IMR-90 (cell line): ENCODE results near the gene RNF213. TPM values are rescaled to one million over a fixed set of nuclear protein-coding genes. Genes with fewer than 3 reads are reported as not detected.

Source experiments
- ATAC-seq: fragments of 200-7000 bp; cut with Tn5 transposase; 2 replicates; pipeline ENCODE4 v1.9.1; 2020; ENCODE audit warnings: low read depth, mild to moderate bottlenecking, moderate library complexity
- BruUV-seq: library from RNA; stranded (reverse); fragments of 400-500 nt; replicated peaks from 2 replicates; lab custom pipeline; 2021; lab: Mats Ljungman, UMichigan
- CTCF ChIA-PET: fragments of 300-600 bp; formaldehyde crosslinking; extraction: SDS; loops from one replicate; lab custom pipeline; 2021; ENCODE audit warnings: antibody characterized with exemption; lab: Yijun Ruan, JAX
- POLR2A ChIA-PET: fragments of 300-600 bp; sonication (Branson Sonifier 250); formaldehyde crosslinking; loops from one replicate; lab custom pipeline; 2022; ENCODE audit warnings: antibody characterized with exemption; ENCODE audit not compliant: unreplicated experiment; lab: Charles Lee
- DNase-seq: peaks from one replicate; pipeline ENCODE4 v3.0.0; 2013
- H2AFZ ChIP-seq: replicated peaks from 2 replicates; pipeline ENCODE3; 2013; ENCODE audit warnings: low read length, mild to moderate bottlenecking; ENCODE audit not compliant: poor library complexity
- H2AK5ac ChIP-seq: 2 replicates; pipeline ENCODE4 v1.6.1; 2013; ENCODE audit warnings: low read depth, low read length, inconsistent platforms
- H2AK9ac ChIP-seq: replicated peaks from 2 replicates; pipeline ENCODE3; 2013; ENCODE audit warnings: mild to moderate bottlenecking, low read depth, low read length, moderate library complexity; ENCODE audit not compliant: poor library complexity
- H2BK120ac ChIP-seq: 2 replicates; pipeline ENCODE4 v1.6.1; 2013; ENCODE audit warnings: low read depth, low read length, inconsistent platforms
- H2BK15ac ChIP-seq: 3 replicates; pipeline ENCODE4 v1.6.1; 2013; ENCODE audit warnings: low read depth, low read length, inconsistent platforms
- H2BK20ac ChIP-seq: 2 replicates; pipeline ENCODE4 v1.6.1; 2013; ENCODE audit warnings: low read depth, mild to moderate bottlenecking, inconsistent platforms, low read length, moderate library complexity
- H2BK5ac ChIP-seq: 2 replicates; pipeline ENCODE4 v1.6.1; 2013; ENCODE audit warnings: mild to moderate bottlenecking, low read depth, low read length, inconsistent platforms; ENCODE audit not compliant: poor library complexity, severe bottlenecking
- H3K14ac ChIP-seq: replicated peaks from 2 replicates; pipeline ENCODE4 v1.6.1; 2013; ENCODE audit warnings: low read depth, low read length, inconsistent platforms
- H3K18ac ChIP-seq: 2 replicates; pipeline ENCODE4 v1.6.1; 2013; ENCODE audit warnings: low read depth, low read length, control low read depth
- H3K23ac ChIP-seq: 2 replicates; pipeline ENCODE4 v1.6.1; 2013; ENCODE audit warnings: low read depth, low read length, inconsistent platforms
- H3K27ac ChIP-seq: 2 replicates; pipeline ENCODE4 v1.5.1; 2013; ENCODE audit warnings: mild to moderate bottlenecking, control low read depth, low read length; ENCODE audit not compliant: insufficient read depth
- H3K27me3 ChIP-seq: 2 replicates; pipeline ENCODE4 v1.6.1; 2013; ENCODE audit warnings: low read length; ENCODE audit not compliant: control insufficient read depth, insufficient read depth
- H3K36me3 ChIP-seq: 2 replicates; pipeline ENCODE4 v1.6.1; 2013; ENCODE audit warnings: low read length, mixed read lengths; ENCODE audit not compliant: control insufficient read depth, insufficient read depth
- H3K4ac ChIP-seq: 2 replicates; pipeline ENCODE4 v1.6.1; 2013; ENCODE audit warnings: low read depth, low read length, inconsistent platforms
- H3K4me1 ChIP-seq: 2 replicates; pipeline ENCODE4 v1.6.1; 2013; ENCODE audit warnings: low read length, mixed read lengths; ENCODE audit not compliant: control insufficient read depth, insufficient read depth
- H3K4me2 ChIP-seq: 2 replicates; pipeline ENCODE4 v1.6.1; 2013; ENCODE audit warnings: low read depth, mild to moderate bottlenecking, control low read depth, low read length, moderate library complexity
- H3K4me3 ChIP-seq: 2 replicates; pipeline ENCODE4 v1.5.1; 2013; ENCODE audit warnings: low read depth, mild to moderate bottlenecking, control low read depth, low read length, moderate library complexity; ENCODE audit not compliant: insufficient read depth
- H3K56ac ChIP-seq: 2 replicates; pipeline ENCODE4 v1.6.1; 2013; ENCODE audit warnings: low read length, inconsistent platforms; ENCODE audit not compliant: insufficient read depth; ENCODE audit errors: extremely low read depth
- H3K79me1 ChIP-seq, 2 experiments: 2 replicates each; pipeline ENCODE4 v1.6.1; 2013; ENCODE audit warnings: low read length in 2 of 2, inconsistent platforms in 1 of 2, low read depth in 1 of 2
- H3K9ac ChIP-seq: 2 replicates; pipeline ENCODE4 v1.6.1; 2013; ENCODE audit warnings: low read depth, low read length, control low read depth
- H3K9me1 ChIP-seq: 2 replicates; pipeline ENCODE4 v1.6.1; 2013; ENCODE audit warnings: low read length, inconsistent platforms; ENCODE audit not compliant: insufficient read depth
- H3K9me3 ChIP-seq: 2 replicates; pipeline ENCODE4 v1.6.1; 2013; ENCODE audit warnings: low read length; ENCODE audit not compliant: control insufficient read depth, insufficient read depth
- H4K20me1 ChIP-seq: 2 replicates; pipeline ENCODE4 v1.6.1; 2013; ENCODE audit warnings: low read length, inconsistent platforms; ENCODE audit not compliant: insufficient read depth
- H4K5ac ChIP-seq: 2 replicates; pipeline ENCODE4 v1.6.1; 2013; ENCODE audit warnings: mild to moderate bottlenecking, low read depth, low read length, control low read depth
- H4K8ac ChIP-seq, 2 experiments: 2 replicates each; pipeline ENCODE4 v1.6.1; 2013; ENCODE audit warnings: low read depth in 2 of 2, low read length in 2 of 2, control low read depth in 1 of 2, inconsistent platforms in 1 of 2
- H4K91ac ChIP-seq: 2 replicates; pipeline ENCODE4 v1.6.1; 2013; ENCODE audit warnings: low read depth, low read length, inconsistent platforms; ENCODE audit not compliant: insufficient read depth
- CHD1 ChIP-seq: IDR thresholded peaks from 2 replicates; pipeline ENCODE4 v1.6.1; 2012; ENCODE audit warnings: low read depth, low read length, improper control_type of control experiment
- FOS ChIP-seq: fragments of 150-350 bp; IDR thresholded peaks from 2 replicates; pipeline ENCODE4 v1.6.1; 2016; ENCODE audit warnings: low read depth, low read length
- MAFK ChIP-seq: IDR thresholded peaks from 2 replicates; pipeline ENCODE4 v1.6.1; 2012; ENCODE audit warnings: low read depth, low read length, improper control_type of control experiment
- MAZ ChIP-seq: IDR thresholded peaks from 2 replicates; pipeline ENCODE4 v1.6.1; 2012; ENCODE audit warnings: low read depth, mild to moderate bottlenecking, low read length, improper control_type of control experiment, moderate library complexity, borderline replicate concordance
- MXI1 ChIP-seq: IDR thresholded peaks from 2 replicates; pipeline ENCODE4 v1.6.1; 2012; ENCODE audit warnings: low read depth, mild to moderate bottlenecking, low read length, moderate library complexity, borderline replicate concordance
- POLR2A ChIP-seq: IDR thresholded peaks from 2 replicates; pipeline ENCODE4 v1.6.1; 2012; ENCODE audit warnings: mild to moderate bottlenecking, low read depth, low read length
- RFX5 ChIP-seq: IDR thresholded peaks from 2 replicates; pipeline ENCODE4 v1.8.0; 2012; ENCODE audit warnings: low read depth, mild to moderate bottlenecking, low read length, moderate library complexity
- whole genome bisulfite sequencing, 2 experiments: methylation state at CpG; one replicate each; pipeline versions ENCODE4 v1.1.5 to v1.1.7; 2013; ENCODE audit warnings: missing lambda C conversion rate in 2 of 2; ENCODE audit not compliant: insufficient read length in 1 of 2; ENCODE audit errors: extremely low coverage in 2 of 2; 5-methylcytosine and 5-hydroxymethylcytosine counted together
- dilution Hi-C: fragments of 300-500 bp; cut with HindIII; formaldehyde crosslinking; loops from one replicate; pipeline ENCODE4 v1.14.3; 2018; ENCODE audit warnings: low sequenced_read_pairs; ENCODE audit not compliant: unreplicated experiment
- in situ Hi-C: fragments of 300-500 bp; cut with MboI; formaldehyde crosslinking; loops from 3 replicates; pipeline ENCODE4 v1.14.3; 2019; ENCODE audit warnings: low sequenced_read_pairs, inconsistent platforms, mixed read lengths
- intact Hi-C: fragments of 100-400 bp; cut with micrococcal nuclease; formaldehyde crosslinking; loops from 2 replicates; pipeline ENCODE4 v1.10.0; 2022
- polyA plus RNA-seq, 3 experiments: library from polyadenylated mRNA; depleted of rRNA; stranded (reverse); fragments of >200 nt; gene quantifications; 2 replicates each; pipeline ENCODE4 v1.2.3, GENCODE V29; 2012; ENCODE audit warnings: low replicate concordance in 1 of 3
- total RNA-seq: library from RNA; depleted of rRNA; stranded (reverse); fragments of >200 nt; gene quantifications from 2 replicates; pipeline ENCODE4 v1.2.3, GENCODE V29; 2012
- TF ChIP-seq, protein P1 (sequence below): fragments of 150-350 bp; IDR thresholded peaks from 2 replicates; pipeline ENCODE4 v1.6.1; 2017; ENCODE audit warnings: mild to moderate bottlenecking, antibody characterized with exemption, low read length, low read depth

RNF213 gene
- total and polyA plus RNA-seq, 2 of the 4 experiments (the other 2 are of a cell fraction) = 23.4 to 36.0 TPM

DNA sequence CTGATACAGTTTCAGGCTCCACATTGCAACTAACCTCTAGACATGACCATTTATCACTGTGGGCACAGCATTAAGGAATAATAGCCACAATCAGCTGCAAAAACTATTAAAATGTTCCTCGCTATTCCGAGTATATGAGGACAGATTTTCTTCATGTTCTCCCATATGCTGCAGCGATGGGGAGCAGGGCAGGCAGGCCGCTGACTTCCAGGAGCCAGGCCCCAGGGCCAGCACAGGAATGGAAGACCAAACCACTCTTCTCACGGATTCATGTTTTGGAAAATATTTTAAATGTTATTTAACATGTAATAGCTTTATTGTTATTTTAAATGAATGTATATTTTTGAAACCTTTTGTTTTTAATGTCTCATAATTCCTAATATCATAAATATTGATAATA, 110.5 kb downstream of the RNF213 start:
- CTCF ChIA-PET = interaction anchor here (1.1 kb wide), 1 partner anchor 270 kb away, joined by 4 read pairs; the partner anchor contains the start of gene GAA
- Histone ChIP-seq H3K27ac (no peak overlapping the region), H2AK5ac (no peak overlapping the region), H3K36me3 (peaks cover 57% of the 10 kb centered on the region), H3K14ac (no peak overlapping the region), H2AK9ac (no peak overlapping the region), H2BK120ac (no peak overlapping the region), H4K8ac (no peak overlapping the region), H3K4ac (no peak overlapping the region), H3K4me2 (no peak overlapping the region), H2AFZ (no peak overlapping the region), H3K18ac (no peak overlapping the region), H2BK5ac (no peak overlapping the region), H3K27me3 (no peaks in the 10 kb centered on the region), H2BK15ac (no peak overlapping the region), H3K9me3 (no peaks in the 10 kb centered on the region), H3K9ac (no peak overlapping the region), H3K56ac (no peak overlapping the region), H2BK20ac (no peak overlapping the region), H4K91ac (no peak overlapping the region), H4K5ac (no peak overlapping the region), H3K23ac (no peak overlapping the region), H3K4me3 (no peak overlapping the region), H3K79me1 (no peaks in the 10 kb centered on the region), H4K20me1 (no peaks in the 10 kb centered on the region), H3K9me1 (no peaks in the 10 kb centered on the region), H3K4me1 (no peaks in the 10 kb centered on the region)
- dilution Hi-C loops (no loop called here), in situ Hi-C loops (no loop called here), intact Hi-C loops (no loop called here)
- DNase-seq (no peak), ATAC-seq (no peak)
- BruUV-seq = no TSS peak
- TF ChIP-seq POLR2A (no peak), MAFK (no peak), FOS (no peak), MAZ (no peak), CHD1 (no peak), RFX5 (no peak), MXI1 (no peak)
- TF ChIP-seq, protein P1, sequence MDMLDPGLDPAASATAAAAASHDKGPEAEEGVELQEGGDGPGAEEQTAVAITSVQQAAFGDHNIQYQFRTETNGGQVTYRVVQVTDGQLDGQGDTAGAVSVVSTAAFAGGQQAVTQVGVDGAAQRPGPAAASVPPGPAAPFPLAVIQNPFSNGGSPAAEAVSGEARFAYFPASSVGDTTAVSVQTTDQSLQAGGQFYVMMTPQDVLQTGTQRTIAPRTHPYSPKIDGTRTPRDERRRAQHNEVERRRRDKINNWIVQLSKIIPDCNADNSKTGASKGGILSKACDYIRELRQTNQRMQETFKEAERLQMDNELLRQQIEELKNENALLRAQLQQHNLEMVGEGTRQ = no peak
- WGBS, 2 experiments = no CpG with 5 or more reads among the region's 5 CpGs
- POLR2A ChIA-PET = no interaction called here
